ENCODE results near the gene CD164.

Gene CD164

DNA sequence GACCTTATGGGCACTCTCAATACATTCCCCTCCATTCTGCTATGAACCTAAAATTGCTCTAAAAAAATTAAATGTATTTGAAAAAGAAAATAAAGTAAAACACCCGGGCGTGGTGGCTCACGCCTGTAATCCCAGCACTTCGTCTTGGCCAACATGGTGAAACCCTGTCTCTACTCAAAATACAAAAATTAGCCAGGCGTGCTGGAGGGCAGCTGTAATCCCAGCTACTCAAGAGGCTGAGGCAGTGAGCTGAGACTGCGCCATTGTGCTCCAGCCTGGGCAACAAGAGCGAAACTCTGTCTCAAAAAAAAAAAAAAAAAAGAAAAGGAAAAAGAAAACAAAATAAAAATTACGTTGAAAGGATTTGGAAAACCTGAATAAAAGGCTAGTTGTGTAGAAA, 60.5 kb downstream of the CD164 start:
- TF ChIP-seq CTCF (IDR thresholded peaks at IDR 0.05): no peak
- H3K27ac ChIP-seq: no peak overlapping the region
- no peaks in the 10 kb centered on the region for H3K27me3 ChIP-seq
- H3K9me3 ChIP-seq: no peaks in the 10 kb centered on the region
- H3K4me1 ChIP-seq (ENCODE audit: control insufficient read depth in 1 of 2, insufficient read depth in 1 of 2, low read depth in 1 of 2, low read length in 1 of 2): peaks cover 52% of the 10 kb centered on the region in 2 experiments
- H3K36me3 ChIP-seq: no peaks in the 10 kb centered on the region
- no peak overlapping the region for H3K4me3 ChIP-seq (ENCODE audit: low read depth in 1 of 2, low read length in 1 of 2)

DNA sequence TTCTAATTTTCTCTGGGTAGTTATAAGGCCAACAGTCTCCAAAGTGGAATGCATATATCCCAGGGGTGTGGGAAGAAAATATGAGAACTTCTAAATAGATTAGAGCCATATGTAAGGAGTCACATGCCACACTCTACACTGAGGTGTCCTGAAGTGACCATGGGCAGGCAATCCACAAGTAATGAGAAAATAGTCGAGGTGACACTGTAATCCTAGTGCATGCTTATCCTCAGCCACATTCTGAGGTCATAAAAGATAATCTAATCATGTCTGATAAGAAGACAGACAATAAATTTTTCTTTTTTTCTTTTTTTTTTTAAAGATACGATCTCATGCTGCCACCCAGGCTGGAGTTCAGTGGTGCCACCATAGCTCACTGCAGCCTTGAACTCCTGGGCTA, 62.2 kb downstream of the CD164 start:
- TF ChIP-seq CTCF (IDR thresholded peaks at IDR 0.05): no peak
- H3K4me3 ChIP-seq (ENCODE audit: low read depth in 1 of 2, low read length in 1 of 2): no peak overlapping the region
- no peaks in the 10 kb centered on the region for H3K27me3 ChIP-seq

GRCh38 chr6:109318328-109318876, 63.9 kb downstream of the CD164 start:
- H3K27me3 ChIP-seq: no peaks in the 10 kb centered on the region
- no peaks in the 10 kb centered on the region for H3K36me3 ChIP-seq
- no peak overlapping the region for H3K4me3 ChIP-seq (ENCODE audit: low read depth in 1 of 2, low read length in 1 of 2)
- TF ChIP-seq CTCF (IDR thresholded peaks at IDR 0.05): no peak
- H3K4me1 ChIP-seq (ENCODE audit: control insufficient read depth in 1 of 2, insufficient read depth in 1 of 2, low read depth in 1 of 2, low read length in 1 of 2): peaks cover 18 to 21% of the 10 kb centered on the region in 2 experiments
- no peaks in the 10 kb centered on the region for H3K9me3 ChIP-seq
- H3K27ac ChIP-seq: no peak overlapping the region

More for the DNA sequence above, 62.2 kb downstream of the CD164 start:
- Histone ChIP-seq H3K27ac (no peak overlapping the region), H3K9me3 (no peaks in the 10 kb centered on the region), H3K4me1 (ENCODE audit: control insufficient read depth in 1 of 2, insufficient read depth in 1 of 2, low read depth in 1 of 2, low read length in 1 of 2) (peaks cover 35 to 37% of the 10 kb centered on the region in 2 experiments), H3K36me3 (no peaks in the 10 kb centered on the region)

DNA sequence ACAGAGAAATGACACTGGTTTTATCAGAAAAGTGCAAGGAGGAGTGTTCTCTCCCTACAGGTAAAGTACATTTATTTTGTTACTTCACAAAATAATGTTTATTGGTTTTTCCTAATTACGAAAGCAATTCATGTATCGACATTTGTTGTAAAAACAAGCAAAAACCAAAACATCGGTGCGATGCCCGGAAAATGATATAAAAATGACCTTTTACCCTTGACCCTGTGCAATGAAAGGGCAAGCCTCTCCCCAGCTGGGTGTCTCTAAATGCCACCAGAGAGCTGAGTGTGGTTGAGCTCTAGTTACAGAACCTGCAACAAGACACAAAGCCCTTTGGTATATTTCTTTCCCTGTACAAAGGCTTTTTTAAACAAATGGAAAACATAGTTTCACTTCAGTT, 65.4 kb downstream of the CD164 start:
- Histone ChIP-seq H3K27ac (no peak overlapping the region), H3K4me3 (ENCODE audit: low read depth in 1 of 2, low read length in 1 of 2) (no peak overlapping the region), H3K9me3 (no peaks in the 10 kb centered on the region), H3K4me1 (ENCODE audit: control insufficient read depth in 1 of 2, insufficient read depth in 1 of 2, low read depth in 1 of 2, low read length in 1 of 2) (peaks cover 4 to 8% of the 10 kb centered on the region in 2 experiments), H3K36me3 (no peaks in the 10 kb centered on the region), H3K27me3 (no peaks in the 10 kb centered on the region)
- no peak for TF ChIP-seq CTCF (IDR thresholded peaks at IDR 0.05)

Measured in neutrophil (primary cell).